Gastrocnemius medialis (tissue), 4 donors: ENCODE measurements around the gene MRPS18B.

Experiments used
- POLR2A ChIP-seq, 2 donors: fragments of 450-650 bp; IDR thresholded peaks; one replicate each; pipeline ENCODE4 v1.6.1; 2017; ENCODE audit warnings: antibody characterized with exemption in 2 of 2, mild to moderate bottlenecking in 2 of 2, moderate library complexity in 2 of 2
- TF ChIP-seq, protein P1 (sequence below), 5 experiments: fragments of 450-650 bp in 3 of 5; fragments of 200-600 bp in 2 of 5; sonication (generic) in 2 of 5; IDR thresholded peaks in 4 of 5; conservative IDR thresholded peaks in 1 of 5; 1 replicate in 4 of 5; 2 replicates in 1 of 5; pipeline ENCODE4 v1.5.1; 2016 to 2019; ENCODE audit warnings: antibody characterized with exemption in 5 of 5, mild to moderate bottlenecking in 3 of 5, moderate library complexity in 3 of 5

GRCh38 chr6:30599625-30600324 is 17.9 kb upstream of the MRPS18B start:
- TF ChIP-seq, protein P1, sequence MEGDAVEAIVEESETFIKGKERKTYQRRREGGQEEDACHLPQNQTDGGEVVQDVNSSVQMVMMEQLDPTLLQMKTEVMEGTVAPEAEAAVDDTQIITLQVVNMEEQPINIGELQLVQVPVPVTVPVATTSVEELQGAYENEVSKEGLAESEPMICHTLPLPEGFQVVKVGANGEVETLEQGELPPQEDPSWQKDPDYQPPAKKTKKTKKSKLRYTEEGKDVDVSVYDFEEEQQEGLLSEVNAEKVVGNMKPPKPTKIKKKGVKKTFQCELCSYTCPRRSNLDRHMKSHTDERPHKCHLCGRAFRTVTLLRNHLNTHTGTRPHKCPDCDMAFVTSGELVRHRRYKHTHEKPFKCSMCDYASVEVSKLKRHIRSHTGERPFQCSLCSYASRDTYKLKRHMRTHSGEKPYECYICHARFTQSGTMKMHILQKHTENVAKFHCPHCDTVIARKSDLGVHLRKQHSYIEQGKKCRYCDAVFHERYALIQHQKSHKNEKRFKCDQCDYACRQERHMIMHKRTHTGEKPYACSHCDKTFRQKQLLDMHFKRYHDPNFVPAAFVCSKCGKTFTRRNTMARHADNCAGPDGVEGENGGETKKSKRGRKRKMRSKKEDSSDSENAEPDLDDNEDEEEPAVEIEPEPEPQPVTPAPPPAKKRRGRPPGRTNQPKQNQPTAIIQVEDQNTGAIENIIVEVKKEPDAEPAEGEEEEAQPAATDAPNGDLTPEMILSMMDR (IDR thresholded peaks at IDR 0.05 in 4 of 5, conservative IDR thresholded peaks at IDR 0.05 in 1 of 5), result no peak
- TF ChIP-seq POLR2A (IDR thresholded peaks at IDR 0.05), result no peak
